Ishikawa (cell line): ENCODE measurements around the gene USP40.

Source experiments
- CEBPB ChIP-seq: IDR thresholded peaks from 2 replicates; pipeline ENCODE4 v1.6.1; 2012
- CREB1 ChIP-seq: IDR thresholded peaks from 2 replicates; pipeline ENCODE4 v1.6.1; 2012; ENCODE audit warnings: low read depth
- EGR1 ChIP-seq: IDR thresholded peaks from 2 replicates; pipeline ENCODE4 v1.6.1; 2012
- EP300 ChIP-seq: IDR thresholded peaks from 2 replicates; pipeline ENCODE4 v1.6.1; 2012; ENCODE audit warnings: borderline replicate concordance
- FOXM1 ChIP-seq: IDR thresholded peaks from 2 replicates; pipeline ENCODE4 v1.6.1; 2012; ENCODE audit warnings: low read depth, borderline replicate concordance
- MAX ChIP-seq: IDR thresholded peaks from 2 replicates; pipeline ENCODE4 v1.6.1; 2012
- NFIC ChIP-seq: IDR thresholded peaks from 2 replicates; pipeline ENCODE4 v1.6.1; 2012
- RAD21 ChIP-seq: IDR thresholded peaks from 2 replicates; pipeline ENCODE4 v1.6.1; 2012; ENCODE audit warnings: low read depth
- REST ChIP-seq: IDR thresholded peaks from 2 replicates; pipeline ENCODE4 v1.6.1; 2012; ENCODE audit warnings: low read depth, mild to moderate bottlenecking
- TAF1 ChIP-seq: IDR thresholded peaks from 2 replicates; pipeline ENCODE4 v1.6.1; 2012; ENCODE audit warnings: low read depth, mild to moderate bottlenecking
- TCF12 ChIP-seq: IDR thresholded peaks from 2 replicates; pipeline ENCODE4 v1.6.1; 2012; ENCODE audit warnings: low read depth
- TEAD4 ChIP-seq: IDR thresholded peaks from 2 replicates; pipeline ENCODE4 v1.6.1; 2012
- USF1 ChIP-seq: IDR thresholded peaks from 2 replicates; pipeline ENCODE4 v1.6.1; 2012
- YY1 ChIP-seq: IDR thresholded peaks from 2 replicates; pipeline ENCODE4 v1.6.1; 2012; ENCODE audit warnings: low read depth
- ZBTB7A ChIP-seq: IDR thresholded peaks from 2 replicates; pipeline ENCODE4 v1.6.1; 2012; ENCODE audit warnings: low read depth

Gene USP40

DNA sequence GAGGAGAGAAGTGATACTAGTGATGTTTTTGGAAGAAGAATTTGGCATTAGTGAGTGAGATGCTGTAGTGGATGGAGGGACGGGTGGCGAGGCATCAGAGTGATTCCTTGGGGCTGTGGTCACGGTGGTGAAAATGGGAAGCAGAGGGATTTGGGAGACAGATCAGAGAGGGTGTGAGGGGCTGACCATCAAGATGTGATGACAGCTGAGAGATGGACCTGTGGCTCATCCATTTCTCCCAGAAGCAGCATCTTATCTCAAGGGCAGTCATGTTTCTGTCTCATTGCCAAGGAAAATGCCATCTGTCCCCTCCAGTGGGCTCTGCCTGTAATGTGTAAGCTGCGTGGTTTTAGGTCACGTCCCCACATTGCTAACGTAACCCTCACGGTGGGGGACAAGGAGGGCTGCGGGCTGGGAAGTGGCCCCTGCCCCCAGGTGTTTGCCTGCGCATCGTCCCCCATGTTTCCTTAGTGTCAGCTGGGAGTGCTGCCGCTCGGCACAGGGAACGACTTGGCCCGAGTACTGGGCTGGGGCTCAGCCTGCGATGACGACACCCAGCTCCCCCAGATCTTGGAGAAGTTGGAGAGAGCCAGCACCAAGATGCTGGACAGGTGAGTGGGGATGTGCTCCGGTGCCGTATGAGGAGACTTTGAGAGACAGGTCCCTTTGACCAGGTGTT lies 121.3 kb downstream of the USP40 start:
- TF ChIP-seq EP300: no peak
- TF ChIP-seq MAX: no peak
- TF ChIP-seq NFIC: no peak
- TF ChIP-seq ZBTB7A: no peak
- TF ChIP-seq TCF12: no peak
- TF ChIP-seq TAF1: no peak
- no peak for TF ChIP-seq EGR1

GRCh38 chr2:233444501-233444900 lies 122.1 kb downstream of the USP40 start:
- TF ChIP-seq CREB1: no peak
- no peak for TF ChIP-seq EGR1
- no peak for TF ChIP-seq ZBTB7A
- no peak for TF ChIP-seq CEBPB

DNA sequence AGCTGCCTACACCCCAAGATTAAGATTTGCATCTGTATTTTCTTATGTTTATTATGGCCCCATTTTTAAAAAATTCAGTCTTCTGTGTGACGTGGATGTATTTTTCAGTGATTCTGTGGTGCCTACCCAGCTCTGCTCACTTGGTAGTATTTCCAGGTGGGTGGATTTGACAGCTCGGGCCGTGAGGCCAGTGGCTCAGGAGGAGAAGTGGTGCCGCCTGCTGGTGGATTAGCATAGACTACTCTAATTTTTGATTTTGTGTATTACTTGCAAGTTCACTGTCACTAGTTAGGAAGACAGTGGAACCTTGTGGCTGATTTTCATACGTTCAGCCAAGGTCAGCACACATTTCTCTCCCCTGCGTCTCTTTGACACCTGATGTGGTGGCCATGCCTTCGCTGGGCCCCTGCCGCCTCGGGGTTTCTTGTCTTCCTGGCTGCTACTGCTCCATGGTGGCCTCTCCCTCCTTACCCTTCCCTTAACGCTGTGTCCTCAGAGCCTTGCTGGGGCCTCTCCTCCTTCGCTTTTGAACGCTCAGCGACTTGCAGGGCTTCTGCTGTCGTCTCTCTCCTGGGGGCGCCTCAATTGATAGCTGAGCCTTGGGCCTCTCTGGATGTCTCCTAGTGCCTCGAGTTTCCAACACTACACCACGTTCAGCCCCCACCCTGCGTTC lies 122.9 kb downstream of the USP40 start:
- peak; percentile 19; the same call in 1 of the 2 replicates for TF ChIP-seq MAX
- peak; percentile 93 for TF ChIP-seq RAD21
- no peak for TF ChIP-seq TCF12

GRCh38 chr2:233442028-233442310 lies 124.6 kb downstream of the USP40 start:
- no peak for TF ChIP-seq TAF1
- TF ChIP-seq REST: no peak
- no peak for TF ChIP-seq CEBPB

DNA sequence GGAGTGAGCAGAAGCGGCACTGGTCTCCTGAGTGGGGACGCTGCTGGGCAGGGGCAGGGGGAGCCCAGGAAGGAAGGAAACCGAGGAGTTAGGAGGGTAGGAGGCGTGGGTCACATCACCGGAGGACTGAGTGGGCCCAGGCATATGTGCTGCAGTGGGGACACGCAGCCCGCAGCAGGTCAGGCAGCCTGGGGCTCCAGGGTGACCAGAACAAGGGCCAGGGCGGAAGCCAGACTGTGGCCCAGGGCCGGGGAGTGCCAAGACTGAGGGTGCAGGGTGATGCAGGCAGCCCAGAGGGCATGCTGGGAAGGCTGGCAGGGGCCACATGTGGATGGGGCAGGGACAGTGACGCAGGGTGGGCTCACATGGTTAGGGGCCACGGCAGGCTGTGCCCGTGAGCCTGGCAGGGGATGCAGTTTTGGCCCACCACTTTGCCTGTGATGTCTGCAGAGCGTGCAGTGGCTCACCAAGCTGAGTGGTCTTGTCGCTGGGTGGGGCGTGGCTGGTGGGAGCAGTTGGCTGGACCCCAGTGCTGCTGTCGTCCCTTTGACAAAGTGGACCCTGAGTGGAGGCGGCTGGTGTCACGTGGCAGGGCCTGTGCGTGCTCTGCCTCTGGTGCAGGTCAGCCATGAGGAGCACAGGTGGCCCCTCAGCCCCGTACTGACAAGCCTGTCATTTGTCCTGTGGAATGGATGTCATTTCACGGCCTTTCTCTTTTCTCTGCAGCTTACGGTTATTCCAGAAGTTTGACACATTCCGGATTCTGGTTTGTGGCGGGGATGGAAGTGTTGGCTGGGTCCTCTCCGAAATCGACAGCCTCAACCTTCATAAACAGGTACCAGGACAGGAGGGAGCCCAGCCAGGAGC lies 125.2 kb downstream of the USP40 start:
- TF ChIP-seq REST (no peak), NFIC (no peak), RAD21 (no peak), USF1 (no peak), CEBPB (no peak), ZBTB7A (no peak), EP300 (no peak), TEAD4 (no peak), TCF12 (no peak), FOXM1 (no peak), YY1 (no peak), EGR1 (no peak), TAF1 (no peak), MAX (no peak)

DNA sequence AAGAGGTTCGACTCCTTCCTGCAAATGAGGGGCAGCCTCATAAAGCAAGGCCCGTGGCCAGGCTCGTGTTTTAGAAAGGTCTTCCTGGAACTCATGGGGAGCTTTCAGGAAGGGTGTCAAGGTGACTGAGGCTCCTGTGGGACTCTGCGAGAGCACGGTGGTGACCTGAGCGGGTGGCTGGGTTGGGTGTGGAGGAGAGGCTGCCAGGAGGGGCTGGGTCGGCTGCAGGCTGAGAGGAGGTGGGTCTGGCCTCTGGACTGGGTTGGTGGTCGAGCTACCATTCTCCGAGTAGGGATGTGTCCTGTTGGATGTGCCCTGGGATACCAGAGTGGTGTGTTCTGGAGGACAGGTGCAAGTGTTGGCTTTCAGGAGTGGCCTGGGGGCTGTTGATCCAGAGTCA lies 125.9 kb downstream of the USP40 start:
- no peak for TF ChIP-seq YY1
- no peak for TF ChIP-seq RAD21
- no peak for TF ChIP-seq NFIC
- no peak for TF ChIP-seq TCF12
- no peak for TF ChIP-seq MAX
- TF ChIP-seq CREB1: no peak
- TF ChIP-seq EGR1: no peak
- no peak for TF ChIP-seq REST
